HEK293 (cell line): ENCODE data around the gene NPR3.

ENCODE experiments used
- CTCF ChIP-seq: fragments of 450-650 bp; formaldehyde crosslinking; IDR thresholded peaks from 2 replicates; pipeline ENCODE4 v1.5.1; 2016; ENCODE audit warnings: missing biosample characterization, missing genetic modification characterization
- MYNN ChIP-seq: fragments of 450-650 bp; formaldehyde crosslinking; IDR thresholded peaks from 2 replicates; pipeline ENCODE4 v1.5.1; 2016; ENCODE audit warnings: missing biosample characterization, missing genetic modification characterization, borderline replicate concordance
- ZBTB7A ChIP-seq: fragments of 450-650 bp; formaldehyde crosslinking; IDR thresholded peaks from 2 replicates; pipeline ENCODE4 v1.5.1; 2016; ENCODE audit warnings: low read depth, missing biosample characterization, missing genetic modification characterization
- ZNF266 ChIP-seq: fragments of 450-650 bp; formaldehyde crosslinking; IDR thresholded peaks from 2 replicates; pipeline ENCODE4 v1.5.1; 2016; ENCODE audit warnings: missing biosample characterization, missing genetic modification characterization, low read depth

GRCh38 chr5:32760091-32760509, 49.0 kb downstream of the NPR3 start:
- no peak for TF ChIP-seq ZNF266 (tag by site-specific recombination)
- TF ChIP-seq ZBTB7A (tag by site-specific recombination) = no peak
- no peak for TF ChIP-seq MYNN
- TF ChIP-seq CTCF (tag by site-specific recombination) = no peak
